GM19452 (cell line): ENCODE results near the gene MACO1.

ENCODE experiments used
- ATAC-seq: cut with Tn5 transposase; IDR thresholded peaks from one replicate; pipeline ENCODE4 v1.9.1; 2021; ENCODE audit not compliant: unreplicated experiment

MACO1 gene

DNA sequence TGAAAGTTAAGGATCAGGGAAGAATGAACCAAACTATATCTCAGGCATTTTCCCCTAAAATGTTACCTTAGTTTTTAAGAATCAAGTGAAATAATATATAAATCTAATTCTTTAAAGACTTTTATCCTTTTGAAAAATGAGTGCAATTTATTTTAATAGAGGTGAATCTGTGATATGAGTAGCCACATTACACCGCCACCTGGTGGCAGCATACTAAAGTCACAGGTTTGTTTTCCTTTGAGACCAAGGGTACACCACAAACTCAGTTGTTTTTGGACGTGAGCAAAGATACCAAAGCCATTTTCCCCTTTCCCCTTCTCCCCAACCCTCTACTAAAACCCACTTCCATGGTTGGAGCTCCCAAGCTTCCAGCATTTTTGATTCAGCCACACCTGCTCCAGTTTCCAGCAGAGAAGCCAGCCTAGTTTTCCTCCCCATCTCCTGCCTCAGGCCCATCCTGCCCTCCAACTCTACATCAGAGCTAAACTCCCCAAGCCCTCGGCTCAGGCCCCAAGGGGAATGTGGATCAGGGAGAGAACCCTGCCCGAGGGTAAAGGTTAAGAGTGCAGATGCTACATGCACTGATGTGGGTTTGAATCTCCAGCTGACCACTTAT is 89.9 kb downstream of the MACO1 start:
- ATAC-seq: no peak

DNA sequence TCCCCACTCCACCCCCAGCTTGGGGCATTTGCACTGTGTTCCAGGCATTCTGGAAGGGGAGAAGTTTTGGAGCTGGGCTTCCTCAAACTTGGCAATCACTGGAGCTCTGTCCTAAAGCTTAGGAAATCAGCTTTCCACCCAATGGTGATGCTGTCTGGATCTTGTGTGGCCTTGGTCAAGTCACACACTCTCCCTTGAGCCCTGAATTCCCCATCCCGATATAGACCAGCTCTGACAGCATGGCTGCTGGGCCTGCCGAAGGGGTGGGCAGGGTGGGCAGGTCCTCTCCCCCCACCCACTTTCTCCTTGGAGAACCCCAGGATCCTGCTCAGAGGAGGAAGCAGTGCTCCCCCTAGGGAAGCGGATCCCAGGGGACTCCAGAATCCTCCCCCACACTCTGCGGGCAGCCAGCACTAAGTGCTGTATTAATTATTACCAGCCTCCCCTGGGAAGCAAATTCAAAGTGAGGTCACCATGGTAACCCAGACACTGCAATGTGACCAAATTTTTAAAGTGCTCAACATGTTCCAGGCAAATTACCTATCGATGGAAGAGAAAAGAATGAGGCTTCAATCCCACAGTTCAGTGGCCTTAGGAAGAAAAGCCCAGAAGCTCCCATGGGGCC is 91.4 kb downstream of the MACO1 start:
- no peak for ATAC-seq

DNA sequence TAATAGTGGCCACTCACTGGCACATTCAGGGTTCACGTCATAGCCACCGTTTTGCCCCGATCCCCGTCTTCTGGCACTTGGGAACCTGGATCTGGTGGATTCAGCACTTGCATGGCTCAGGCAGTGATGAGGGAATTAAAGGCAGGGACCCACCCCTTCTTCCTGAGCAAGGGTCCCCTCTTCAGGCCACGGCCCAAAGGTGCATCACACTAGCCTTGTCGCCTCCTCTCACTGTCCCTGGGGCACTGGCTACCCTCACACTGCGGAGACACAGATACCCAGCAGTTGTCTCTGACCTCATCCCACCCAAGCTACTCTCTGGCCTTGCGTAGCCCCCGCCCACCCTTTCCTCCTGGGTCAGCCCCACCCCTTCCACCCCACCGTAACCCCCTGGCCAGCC is 92.8 kb downstream of the MACO1 start:
- ATAC-seq: no peak

DNA sequence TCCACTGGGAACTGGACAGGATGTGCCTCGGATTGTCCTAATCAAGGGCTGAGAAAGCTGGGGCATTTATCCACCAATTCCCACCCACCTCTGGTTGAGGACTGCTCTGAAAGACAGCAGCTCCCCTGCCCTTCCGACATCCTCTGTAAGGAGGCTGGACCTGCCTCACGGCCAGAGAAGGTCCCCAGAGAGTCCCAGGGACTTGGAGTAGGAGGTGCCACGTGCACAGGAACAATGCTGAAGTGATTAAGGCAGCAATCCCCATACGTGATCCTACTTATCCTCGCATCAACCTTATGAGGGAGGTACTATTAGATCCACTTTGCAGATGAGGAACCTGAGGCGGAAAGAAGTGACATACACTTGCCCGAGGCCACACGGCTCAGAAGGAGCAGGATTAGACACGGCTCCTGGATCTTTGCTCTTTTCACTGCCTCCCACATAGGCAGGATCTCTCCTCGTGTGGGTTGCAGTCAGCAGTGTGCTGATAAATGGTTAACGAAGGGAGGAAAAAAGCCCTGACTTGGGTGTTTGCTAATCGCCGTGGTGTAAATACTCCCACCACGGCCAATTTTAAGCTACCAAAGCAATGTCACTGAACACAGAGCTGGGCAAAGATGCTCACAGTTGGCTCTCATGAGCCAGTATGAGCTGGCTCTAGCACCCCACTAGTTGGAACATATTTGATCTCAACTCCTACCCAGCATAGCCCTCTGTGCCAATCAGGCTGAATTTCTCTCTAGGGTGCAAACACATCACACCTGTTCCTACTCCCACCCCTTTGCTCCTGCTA is 94.1 kb downstream of the MACO1 start:
- ATAC-seq: no peak

DNA sequence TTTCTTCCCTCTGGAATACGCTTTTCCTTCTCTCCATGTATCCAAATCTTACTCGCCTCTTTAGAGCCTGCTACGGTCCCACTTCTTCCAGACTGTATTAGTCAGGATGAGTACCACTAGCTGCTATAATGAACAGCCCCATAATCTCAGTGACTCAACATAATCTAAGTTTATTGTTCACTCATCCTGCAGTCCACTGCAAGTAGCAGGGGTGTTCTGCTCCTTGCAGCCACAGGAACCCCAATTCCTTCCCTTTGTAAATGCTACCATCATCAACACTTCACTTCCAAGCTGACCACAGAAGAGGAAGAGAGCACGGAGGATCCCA is 94.6 kb downstream of the MACO1 start:
- no peak for ATAC-seq

DNA sequence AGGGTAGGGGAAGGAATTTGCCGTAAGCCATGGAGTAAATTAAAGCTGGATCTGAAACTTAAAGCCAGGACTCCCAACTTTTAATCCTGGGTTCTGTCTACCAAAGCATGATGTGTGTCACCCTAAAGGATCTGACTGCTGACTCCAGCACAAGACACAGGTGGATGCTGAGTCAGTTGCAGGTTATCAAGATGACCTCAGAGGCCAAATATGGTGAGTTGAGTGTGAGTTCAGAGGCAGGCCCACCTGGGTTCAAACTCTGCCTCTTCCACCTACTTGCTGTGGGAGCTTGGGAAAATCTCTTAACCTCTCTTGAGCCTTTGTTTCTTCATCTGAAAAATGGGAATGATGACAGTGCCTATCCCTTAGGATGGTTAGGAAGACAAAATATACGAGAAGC is 96.1 kb downstream of the MACO1 start:
- ATAC-seq: no peak

DNA sequence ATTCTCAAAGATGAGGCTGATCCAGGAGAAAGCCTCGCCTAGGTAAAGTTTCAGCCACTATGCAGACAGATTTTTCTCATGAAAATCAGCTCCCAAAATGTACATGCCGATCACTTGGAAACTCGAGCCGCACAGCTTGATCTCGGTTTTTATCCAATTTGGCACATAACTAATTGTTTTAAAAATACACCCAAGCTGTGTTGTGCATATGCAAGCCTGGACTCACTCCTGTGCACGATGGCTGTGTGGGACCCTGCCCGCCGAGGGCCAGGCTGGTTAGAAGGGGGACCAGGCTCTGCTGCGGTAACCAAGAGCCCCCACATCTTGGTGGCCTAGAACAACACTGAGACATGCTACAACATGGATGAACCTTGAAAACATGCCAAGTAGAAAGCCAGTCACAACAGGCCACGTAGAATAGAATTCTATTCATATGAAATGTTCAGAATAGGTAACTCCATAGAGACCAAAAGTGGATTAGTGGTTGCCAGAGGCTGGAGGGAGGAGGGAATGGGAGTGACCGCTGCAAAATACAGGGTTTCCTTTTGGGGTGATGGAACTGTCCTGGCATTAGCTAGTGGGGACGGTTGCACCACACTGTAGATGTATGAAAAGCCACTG is 96.6 kb downstream of the MACO1 start:
- no peak for ATAC-seq

DNA sequence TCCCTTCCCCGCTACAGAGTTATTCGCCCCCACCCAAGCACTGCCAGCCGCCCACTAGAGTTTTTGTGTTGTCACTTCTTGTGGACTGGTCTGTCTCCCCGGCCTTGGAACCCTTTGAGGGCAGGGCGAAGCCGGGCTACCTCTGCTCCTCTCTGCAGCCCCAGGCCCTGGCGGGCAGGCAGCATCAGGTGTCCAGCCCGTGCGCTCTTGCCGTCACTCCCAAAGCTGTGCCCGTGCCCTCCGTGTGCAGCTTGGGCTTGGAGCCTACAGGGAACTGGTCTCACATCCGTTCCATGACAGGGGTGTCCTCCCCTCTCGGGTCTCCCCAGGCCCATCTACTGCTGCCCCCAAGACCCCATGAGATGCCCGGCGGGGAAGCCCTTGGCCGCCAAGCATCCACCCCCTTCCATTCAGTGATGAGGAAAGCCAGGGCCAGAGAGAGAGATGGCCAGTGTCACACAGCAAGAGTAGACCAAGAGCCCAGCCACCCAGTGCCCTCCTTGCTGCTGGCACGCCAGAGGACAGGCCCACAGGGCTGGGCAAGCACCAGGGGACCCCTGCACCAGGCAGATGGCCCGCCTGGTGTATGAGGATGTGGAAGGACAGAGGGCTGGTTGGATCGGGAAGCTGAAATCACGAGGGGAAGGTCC is 97.4 kb downstream of the MACO1 start:
- ATAC-seq: no peak

DNA sequence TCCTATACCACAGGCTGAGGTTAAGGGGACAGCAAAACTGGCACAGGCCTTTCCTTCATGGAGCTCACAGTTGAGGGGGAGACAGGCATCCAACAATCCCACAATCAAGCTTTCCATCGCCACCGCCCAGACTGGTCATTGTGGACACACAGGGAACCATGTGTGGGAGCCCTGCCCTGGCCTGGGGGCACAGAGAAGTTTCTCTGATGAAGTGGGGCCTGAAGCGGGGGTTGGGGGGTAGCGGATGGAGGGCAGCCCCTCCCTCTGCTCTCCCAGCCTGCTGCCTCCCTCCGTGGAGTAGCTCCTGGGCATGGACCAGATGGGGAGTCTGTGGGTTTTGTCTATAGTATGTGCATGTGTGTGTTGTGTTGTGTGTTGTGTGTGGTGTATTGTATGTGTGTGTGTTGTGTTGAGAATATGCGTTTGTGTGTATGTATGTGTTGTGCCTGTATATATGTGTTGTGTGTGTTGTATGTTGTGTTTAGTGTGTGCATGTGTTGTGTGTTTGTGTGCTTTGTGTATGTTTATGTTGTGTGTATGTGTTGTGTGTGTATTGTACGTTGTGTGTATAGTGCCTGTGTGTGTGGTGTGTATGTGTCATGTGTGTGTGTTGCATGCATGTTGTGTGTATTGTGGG is 98.3 kb downstream of the MACO1 start:
- no peak for ATAC-seq

DNA sequence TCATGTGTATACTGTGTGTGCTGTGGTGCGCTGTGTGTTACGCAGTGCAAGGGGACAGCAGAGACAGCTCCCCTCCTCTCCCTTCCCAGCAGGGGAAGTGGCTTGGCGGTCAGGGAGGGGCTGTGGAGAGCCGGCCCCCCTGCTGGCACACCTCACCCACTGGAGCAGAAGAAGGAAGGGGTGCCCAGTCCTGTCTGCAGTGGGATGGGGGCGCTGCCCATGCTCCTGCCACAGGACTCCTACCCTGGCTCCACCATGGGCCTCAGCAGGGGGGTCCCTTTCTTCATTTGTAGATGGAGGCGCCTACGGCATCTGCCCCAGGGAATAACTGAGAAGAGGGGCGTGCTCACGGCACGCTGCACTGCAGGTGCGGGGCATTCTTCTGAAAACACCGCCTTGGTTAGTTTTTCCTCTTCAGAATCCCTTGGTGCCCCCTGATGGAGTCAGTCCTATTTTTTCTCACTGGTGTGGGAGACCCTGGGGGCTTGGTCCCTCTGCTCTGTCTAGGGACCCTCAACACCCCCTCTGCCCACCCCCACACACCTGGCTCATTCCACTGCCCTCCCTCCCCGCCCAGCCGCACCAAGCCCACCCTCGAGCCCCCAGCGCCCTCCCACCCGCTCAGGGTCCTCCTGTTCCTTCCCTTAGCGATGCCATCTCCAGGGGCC is 99.0 kb downstream of the MACO1 start:
- no peak for ATAC-seq

DNA sequence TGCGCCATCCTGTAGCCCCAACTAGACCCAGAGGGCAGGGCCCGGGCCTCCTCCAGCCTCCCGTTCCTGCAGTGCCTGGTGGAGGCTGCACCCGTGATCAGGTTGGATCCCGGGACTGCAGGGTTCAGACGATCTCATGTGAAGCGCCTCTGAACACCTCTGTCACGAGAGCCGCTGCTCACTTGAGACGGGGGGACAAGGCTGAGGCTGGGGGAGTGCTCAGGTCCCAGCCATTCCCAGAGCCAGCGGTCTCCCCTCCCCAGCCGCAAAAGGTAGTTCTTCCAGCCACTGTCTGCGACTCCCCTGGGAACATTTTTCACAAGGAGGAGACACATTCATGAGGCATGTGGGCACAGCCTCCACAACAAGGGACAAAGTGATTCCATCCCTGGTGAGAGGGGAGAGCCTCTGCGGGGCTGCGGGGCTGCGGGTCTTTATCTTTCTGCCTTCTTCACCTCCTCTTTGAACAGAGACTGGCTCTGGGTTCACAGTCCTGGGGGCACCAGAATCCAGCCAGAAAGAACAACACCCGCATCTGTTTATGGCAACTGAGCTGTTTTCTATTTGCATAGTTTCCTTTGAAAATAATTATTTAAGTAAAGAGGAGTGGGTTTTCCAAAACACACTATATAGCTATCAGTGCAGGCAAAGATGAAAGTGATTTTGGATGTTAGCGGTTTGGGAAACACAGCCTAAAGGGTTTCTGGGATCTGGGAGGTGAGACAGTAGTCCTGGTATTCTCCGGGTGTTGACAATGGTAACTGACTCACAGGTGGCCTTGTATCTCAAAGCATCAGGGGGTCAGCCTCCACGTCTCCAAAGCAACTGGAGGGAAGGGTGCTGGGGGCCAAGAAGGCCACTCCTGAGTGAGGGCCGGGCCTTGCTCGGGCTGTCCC is 99.7 kb downstream of the MACO1 start:
- no peak for ATAC-seq

DNA sequence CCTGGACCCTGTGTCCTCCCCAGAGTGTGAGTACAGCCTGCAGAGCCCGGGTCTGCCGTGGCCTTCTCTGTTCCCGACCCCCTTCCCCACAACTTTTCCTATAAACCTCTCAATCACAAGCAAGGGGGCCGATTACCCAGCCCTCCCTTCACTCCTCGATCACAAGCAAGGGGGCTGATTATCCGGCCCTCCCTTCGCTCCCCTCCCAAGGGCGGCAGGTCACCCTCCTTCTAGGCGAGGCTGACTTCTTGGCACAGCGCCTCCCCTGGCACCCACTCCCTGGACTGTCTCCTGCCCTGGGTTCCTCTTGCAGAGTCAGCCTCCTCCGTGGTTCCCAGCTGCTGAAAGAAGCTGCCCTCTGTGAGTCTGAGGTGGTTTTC is 100.4 kb downstream of the MACO1 start:
- ATAC-seq: no peak

DNA sequence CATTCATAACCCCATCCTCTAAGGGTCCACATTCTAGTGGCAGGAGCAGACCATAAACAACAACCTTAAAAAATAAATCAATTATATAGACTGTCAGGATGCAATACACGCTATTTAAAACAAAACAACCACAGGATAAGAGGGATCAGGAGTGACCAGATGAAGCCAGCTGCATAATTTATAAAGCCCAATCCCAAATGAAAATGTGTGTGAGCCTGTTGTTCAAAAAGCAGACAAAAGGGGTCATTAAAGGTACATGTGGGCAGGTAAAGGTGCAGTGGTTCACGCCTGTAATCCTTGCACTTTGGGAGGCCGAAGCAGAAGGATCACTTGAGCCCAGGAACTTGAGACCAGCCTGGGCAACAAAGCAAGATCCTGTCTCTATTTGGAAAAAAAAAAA is 102.3 kb downstream of the MACO1 start:
- no peak for ATAC-seq

DNA sequence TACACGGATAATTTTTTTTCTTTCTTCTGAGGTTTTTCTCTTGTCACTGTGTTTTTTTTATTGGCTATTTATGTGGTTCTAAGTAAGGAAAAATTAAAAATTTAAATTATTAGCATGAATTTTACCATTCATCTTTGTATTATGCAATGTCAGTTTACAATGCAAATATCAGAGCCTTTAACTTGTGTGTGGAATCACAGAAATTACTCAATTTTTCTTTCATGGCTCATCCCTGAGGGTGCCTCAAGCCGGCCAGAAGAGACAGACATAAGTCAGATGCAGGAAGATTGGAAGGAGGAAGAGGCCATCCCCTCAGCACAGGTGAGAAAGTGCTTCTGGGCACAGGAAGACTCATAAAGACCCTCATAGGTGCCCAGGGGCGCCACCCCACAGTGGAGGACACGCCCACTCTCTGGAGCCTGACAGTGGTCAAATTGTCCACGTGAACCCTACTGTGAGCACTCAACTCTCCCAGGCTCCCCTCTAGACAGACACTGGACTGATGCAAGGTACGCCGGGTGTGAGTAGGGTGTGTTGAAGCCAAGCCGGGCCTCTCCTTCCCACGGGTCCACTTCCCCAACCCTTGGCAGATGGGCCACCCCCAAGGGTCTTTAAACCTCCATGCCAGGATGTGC is 103.2 kb downstream of the MACO1 start:
- ATAC-seq: no peak

DNA sequence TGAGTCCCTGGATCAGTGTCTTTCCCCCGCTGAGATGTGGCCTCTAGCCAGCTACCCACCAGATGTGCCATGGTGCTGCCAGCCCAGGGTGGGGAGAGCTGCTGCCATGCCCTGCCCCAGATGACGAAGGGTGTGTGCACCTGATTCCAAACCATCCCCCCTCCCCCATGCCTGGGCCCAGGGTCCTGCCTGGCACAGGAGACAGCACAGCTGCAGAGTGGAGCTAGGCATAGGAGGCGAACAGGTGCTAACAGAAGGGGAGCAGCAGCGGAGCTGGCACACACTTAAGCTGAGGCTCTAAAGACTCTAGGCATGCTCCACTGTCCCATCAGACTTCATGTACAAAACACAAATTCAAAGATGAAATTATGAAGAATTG is 103.7 kb downstream of the MACO1 start:
- ATAC-seq: no peak

DNA sequence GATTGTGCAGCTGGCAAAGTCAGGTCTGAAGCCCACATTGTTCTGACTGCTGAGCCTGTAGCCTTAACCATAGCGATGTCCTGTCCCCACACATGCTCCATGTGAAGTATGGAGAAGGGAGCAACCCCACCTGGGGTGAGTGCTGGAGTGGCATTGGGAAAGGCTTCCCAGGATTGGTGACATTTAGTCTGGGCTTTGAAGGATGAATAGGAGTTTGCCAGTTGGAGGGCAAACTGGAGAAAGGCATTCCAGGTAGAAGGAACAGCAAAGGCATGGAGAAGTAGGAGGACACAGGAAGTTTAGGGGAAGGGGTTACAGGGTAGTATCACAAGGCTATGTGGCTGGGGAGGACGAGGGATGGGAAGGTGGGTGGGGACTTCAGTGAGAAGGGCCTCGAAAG is 105.4 kb downstream of the MACO1 start:
- ATAC-seq: no peak

DNA sequence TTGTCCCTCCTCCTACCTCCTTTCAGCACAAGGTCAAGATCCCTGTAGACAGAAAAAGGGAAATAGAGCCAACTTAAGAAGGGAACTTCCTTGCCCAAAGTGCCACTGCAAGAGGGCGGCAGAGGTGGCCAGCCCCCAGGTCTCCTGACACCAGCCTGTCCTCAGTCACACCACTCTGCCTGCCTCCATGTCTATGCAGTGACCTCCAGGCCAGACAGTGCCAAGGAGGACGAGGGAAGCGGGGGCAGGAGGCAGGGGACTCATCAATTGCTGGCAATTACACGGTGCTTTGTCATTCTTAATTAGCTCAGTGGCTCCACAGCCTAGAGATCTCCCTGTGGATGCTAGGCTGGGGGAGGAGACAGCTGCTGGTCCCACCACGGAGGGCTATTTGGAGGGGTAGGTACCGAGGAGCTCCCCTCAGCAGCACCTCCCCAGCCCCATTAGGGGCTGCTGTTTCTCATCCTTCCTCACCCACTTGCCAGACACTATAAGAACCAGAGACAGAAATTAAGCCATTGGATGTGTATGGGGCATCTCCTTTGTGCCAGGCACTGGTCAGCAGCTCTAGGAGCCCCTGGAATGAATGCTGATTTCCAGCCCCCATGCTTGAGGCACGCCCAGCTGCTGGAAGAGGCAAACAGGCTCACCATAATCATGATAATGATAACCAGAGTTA is 106.6 kb downstream of the MACO1 start:
- no peak for ATAC-seq

DNA sequence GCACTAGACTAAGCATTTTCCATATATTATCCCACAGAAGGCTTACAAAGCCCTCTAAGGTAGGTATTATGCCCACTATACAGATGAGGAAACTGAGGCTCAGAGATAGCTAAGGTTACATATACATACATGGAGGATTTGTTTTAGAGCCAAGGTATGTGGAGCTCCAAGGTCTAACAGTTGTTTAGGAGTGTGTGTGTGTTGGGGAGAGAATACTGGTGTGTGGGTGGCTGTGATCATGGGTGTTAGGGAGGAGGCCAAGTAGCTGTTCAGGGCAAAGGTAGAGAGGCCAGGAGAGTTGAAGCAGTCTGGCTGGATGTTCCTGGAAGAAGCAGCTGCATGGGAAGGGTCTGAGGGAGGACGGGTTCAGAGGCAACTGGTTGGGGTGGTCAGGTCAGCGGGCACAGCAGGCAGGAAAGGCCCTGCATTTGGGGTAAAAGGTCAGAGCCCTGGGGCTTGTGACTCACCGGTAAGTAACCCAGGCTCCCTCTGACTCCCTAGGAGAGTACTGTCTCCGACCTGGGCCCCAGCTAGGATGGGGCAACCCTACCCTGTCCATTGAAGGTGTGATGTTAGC is 107.6 kb downstream of the MACO1 start:
- ATAC-seq: no peak
